ENCODE data around the gene TRIM5.

TRIM5 gene

GRCh38 chr11:5698281-5698680, 13.4 kb upstream of the TRIM5 start:
- Histone ChIP-seq H3K4me3 (ENCODE audit: low read length in 2 of 2) (no peak overlapping the region), H3K9ac (ENCODE audit: low read depth, low read length, poor library complexity) (no peak overlapping the region), H2AK5ac (ENCODE audit: low read depth, low read length) (no peak overlapping the region), H3K4ac (ENCODE audit: low read length) (no peak overlapping the region), H3K14ac (ENCODE audit: low read length) (no peak overlapping the region), H3K79me1 (ENCODE audit: low read depth, low read length) (no peaks in the 10 kb centered on the region), H3K18ac (ENCODE audit: low read length) (no peak overlapping the region), H2BK15ac (ENCODE audit: low read length) (no peak overlapping the region), H3K23ac (ENCODE audit: low read depth, low read length, poor library complexity) (no peak overlapping the region), H3K27ac (replicated peaks; ENCODE audit: low read length) (no peak overlapping the region), H2AFZ (ENCODE audit: low read length) (no peak overlapping the region), H4K91ac (ENCODE audit: low read depth, low read length, poor library complexity) (no peak overlapping the region), H2BK120ac (ENCODE audit: low read depth, low read length) (no peak overlapping the region), H2BK12ac (ENCODE audit: low read length) (no peak overlapping the region), H3K4me2 (ENCODE audit: insufficient read depth, low read length, poor library complexity, severe bottlenecking) (no peak overlapping the region), H3K36me3 (replicated peaks in 1 of 2; ENCODE audit: control insufficient read depth in 2 of 2, insufficient read depth in 2 of 2, low read length in 2 of 2) (peaks cover 1 to 24% of the 10 kb centered on the region in 2 donors), H3K4me1 (ENCODE audit: control insufficient read depth in 2 of 2, insufficient read depth in 1 of 2, low read depth in 1 of 2, low read length in 2 of 2) (no peaks in the 10 kb centered on the region), H3K9me3 (replicated peaks in 1 of 2; ENCODE audit: control insufficient read depth in 2 of 2, insufficient read depth in 1 of 2, low read depth in 1 of 2, low read length in 2 of 2) (peaks cover 0 to 2% of the 10 kb centered on the region in 2 donors), H3K27me3 (ENCODE audit: control insufficient read depth in 3 of 3, insufficient read depth in 3 of 3, low read depth in 1 of 3, low read length in 3 of 3) (no peaks in the 10 kb centered on the region), H4K8ac (ENCODE audit: low read depth, low read length) (no peak overlapping the region), H2BK5ac (ENCODE audit: low read length) (no peak overlapping the region)
- no peak for DNase-seq (ENCODE audit: low spot score)
- no CpG with 5 or more reads among the region's 7 CpGs for WGBS, 2 donors (ENCODE audit: extremely low coverage in 2 of 2, insufficient read length in 2 of 2, insufficient replicate concordance in 1 of 2)

GRCh38 chr11:5696210-5696609, 11.3 kb upstream of the TRIM5 start:
- Histone ChIP-seq H2BK120ac (ENCODE audit: low read depth, low read length) (no peak overlapping the region), H2BK15ac (ENCODE audit: low read length) (no peak overlapping the region), H3K4me2 (ENCODE audit: insufficient read depth, low read length, poor library complexity, severe bottlenecking) (no peak overlapping the region), H3K9ac (ENCODE audit: low read depth, low read length, poor library complexity) (no peak overlapping the region), H2BK5ac (ENCODE audit: low read length) (no peak overlapping the region), H3K4me1 (ENCODE audit: control insufficient read depth in 2 of 2, insufficient read depth in 1 of 2, low read depth in 1 of 2, low read length in 2 of 2) (no peaks in the 10 kb centered on the region), H2AK5ac (ENCODE audit: low read depth, low read length) (no peak overlapping the region), H2AFZ (ENCODE audit: low read length) (no peak overlapping the region), H3K4ac (ENCODE audit: low read length) (no peak overlapping the region), H4K91ac (ENCODE audit: low read depth, low read length, poor library complexity) (no peak overlapping the region), H3K79me1 (ENCODE audit: low read depth, low read length) (no peaks in the 10 kb centered on the region), H3K23ac (ENCODE audit: low read depth, low read length, poor library complexity) (no peak overlapping the region), H3K9me3 (replicated peaks in 1 of 2; ENCODE audit: control insufficient read depth in 2 of 2, insufficient read depth in 1 of 2, low read depth in 1 of 2, low read length in 2 of 2) (peaks cover 0 to 3% of the 10 kb centered on the region in 2 donors), H2BK12ac (ENCODE audit: low read length) (no peak overlapping the region), H3K18ac (ENCODE audit: low read length) (no peak overlapping the region), H3K36me3 (replicated peaks in 1 of 2; ENCODE audit: control insufficient read depth in 2 of 2, insufficient read depth in 2 of 2, low read length in 2 of 2) (peaks cover 1 to 20% of the 10 kb centered on the region in 2 donors), H3K14ac (ENCODE audit: low read length) (no peak overlapping the region), H3K27ac (replicated peaks; ENCODE audit: low read length) (no peak overlapping the region), H4K8ac (ENCODE audit: low read depth, low read length) (no peak overlapping the region), H3K4me3 (ENCODE audit: low read length in 2 of 2) (peak overlapping the region in 1 of 2 donors; percentile 36), H3K27me3 (ENCODE audit: control insufficient read depth in 3 of 3, insufficient read depth in 3 of 3, low read depth in 1 of 3, low read length in 3 of 3) (no peaks in the 10 kb centered on the region)
- DNase-seq (ENCODE audit: low spot score) = no peak
- WGBS, 2 donors (ENCODE audit: extremely low coverage in 2 of 2, insufficient read length in 2 of 2, insufficient replicate concordance in 1 of 2) = no CpG with 5 or more reads among the region's 2 CpGs

DNA sequence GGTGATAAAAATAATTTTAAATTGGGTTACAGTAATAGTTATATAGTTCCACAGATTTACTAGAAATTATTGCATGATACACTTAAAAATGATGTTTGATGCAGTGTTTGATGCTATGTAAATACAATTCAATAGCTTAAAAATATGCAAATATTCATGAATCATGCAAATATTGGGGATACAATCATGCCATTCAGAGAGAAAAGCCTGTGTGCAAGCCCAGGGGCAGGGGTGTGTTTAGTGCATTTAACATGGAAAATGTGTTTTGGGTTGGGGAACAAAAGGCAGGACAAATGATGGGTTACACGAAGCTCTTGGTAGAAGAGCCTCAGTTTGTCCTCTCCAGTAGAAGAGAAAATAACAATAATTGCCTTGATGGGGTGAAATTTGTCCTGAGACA, 10.7 kb upstream of the TRIM5 start:
- no peak overlapping the region for H3K14ac ChIP-seq (ENCODE audit: low read length)
- no peak overlapping the region for H4K8ac ChIP-seq (ENCODE audit: low read depth, low read length)
- no peaks in the 10 kb centered on the region for H3K79me1 ChIP-seq (ENCODE audit: low read depth, low read length)
- no peak overlapping the region for H2BK5ac ChIP-seq (ENCODE audit: low read length)
- no peak overlapping the region for H3K27ac ChIP-seq (replicated peaks; ENCODE audit: low read length)
- no peak overlapping the region for H3K4me2 ChIP-seq (ENCODE audit: insufficient read depth, low read length, poor library complexity, severe bottlenecking)
- H4K91ac ChIP-seq (ENCODE audit: low read depth, low read length, poor library complexity) = no peak overlapping the region
- WGBS, 2 donors (ENCODE audit: extremely low coverage in 2 of 2, insufficient read length in 2 of 2, insufficient replicate concordance in 1 of 2) = no CpG with 5 or more reads among the region's 1 CpG
- H2AK5ac ChIP-seq (ENCODE audit: low read depth, low read length) = no peak overlapping the region
- DNase-seq (ENCODE audit: low spot score) = no peak
- no peak overlapping the region for H2BK15ac ChIP-seq (ENCODE audit: low read length)
- no peak overlapping the region for H2BK12ac ChIP-seq (ENCODE audit: low read length)
- no peak overlapping the region for H2AFZ ChIP-seq (ENCODE audit: low read length)
- H3K9ac ChIP-seq (ENCODE audit: low read depth, low read length, poor library complexity) = no peak overlapping the region
- peaks cover 1 to 20% of the 10 kb centered on the region in 2 donors for H3K36me3 ChIP-seq (replicated peaks in 1 of 2; ENCODE audit: control insufficient read depth in 2 of 2, insufficient read depth in 2 of 2, low read length in 2 of 2)
- no peak overlapping the region for H3K18ac ChIP-seq (ENCODE audit: low read length)
- no peak overlapping the region for H2BK120ac ChIP-seq (ENCODE audit: low read depth, low read length)
- H3K9me3 ChIP-seq (replicated peaks in 1 of 2; ENCODE audit: control insufficient read depth in 2 of 2, insufficient read depth in 1 of 2, low read depth in 1 of 2, low read length in 2 of 2) = peaks cover 3 to 4% of the 10 kb centered on the region in 2 donors
- H3K4ac ChIP-seq (ENCODE audit: low read length) = no peak overlapping the region
- no peak overlapping the region for H3K23ac ChIP-seq (ENCODE audit: low read depth, low read length, poor library complexity)
- no peak overlapping the region for H3K4me3 ChIP-seq (ENCODE audit: low read length in 2 of 2)
- H3K4me1 ChIP-seq (ENCODE audit: control insufficient read depth in 2 of 2, insufficient read depth in 1 of 2, low read depth in 1 of 2, low read length in 2 of 2) = peaks cover 0 to 3% of the 10 kb centered on the region in 2 donors
- H3K27me3 ChIP-seq (ENCODE audit: control insufficient read depth in 3 of 3, insufficient read depth in 3 of 3, low read depth in 1 of 3, low read length in 3 of 3) = no peaks in the 10 kb centered on the region

GRCh38 chr11:5694642-5695041, 9.8 kb upstream of the TRIM5 start:
- Histone ChIP-seq H4K91ac (ENCODE audit: low read depth, low read length, poor library complexity) (no peak overlapping the region), H2BK15ac (ENCODE audit: low read length) (no peak overlapping the region), H3K36me3 (replicated peaks in 1 of 2; ENCODE audit: control insufficient read depth in 2 of 2, insufficient read depth in 2 of 2, low read length in 2 of 2) (peaks cover 1 to 20% of the 10 kb centered on the region in 2 donors), H3K27me3 (ENCODE audit: control insufficient read depth in 3 of 3, insufficient read depth in 3 of 3, low read depth in 1 of 3, low read length in 3 of 3) (no peaks in the 10 kb centered on the region), H2BK5ac (ENCODE audit: low read length) (no peak overlapping the region), H3K4me1 (ENCODE audit: control insufficient read depth in 2 of 2, insufficient read depth in 1 of 2, low read depth in 1 of 2, low read length in 2 of 2) (peaks cover 0 to 5% of the 10 kb centered on the region in 2 donors), H3K18ac (ENCODE audit: low read length) (no peak overlapping the region), H3K14ac (ENCODE audit: low read length) (no peak overlapping the region), H3K23ac (ENCODE audit: low read depth, low read length, poor library complexity) (no peak overlapping the region), H2AK5ac (ENCODE audit: low read depth, low read length) (no peak overlapping the region), H3K79me1 (ENCODE audit: low read depth, low read length) (no peaks in the 10 kb centered on the region), H3K9ac (ENCODE audit: low read depth, low read length, poor library complexity) (no peak overlapping the region), H3K4me2 (ENCODE audit: insufficient read depth, low read length, poor library complexity, severe bottlenecking) (no peak overlapping the region), H2AFZ (ENCODE audit: low read length) (no peak overlapping the region), H3K4me3 (ENCODE audit: low read length in 2 of 2) (no peak overlapping the region), H3K4ac (ENCODE audit: low read length) (no peak overlapping the region), H3K27ac (replicated peaks; ENCODE audit: low read length) (no peak overlapping the region), H3K9me3 (replicated peaks in 1 of 2; ENCODE audit: control insufficient read depth in 2 of 2, insufficient read depth in 1 of 2, low read depth in 1 of 2, low read length in 2 of 2) (peaks cover 3 to 5% of the 10 kb centered on the region in 2 donors), H2BK12ac (ENCODE audit: low read length) (no peak overlapping the region), H4K8ac (ENCODE audit: low read depth, low read length) (no peak overlapping the region), H2BK120ac (ENCODE audit: low read depth, low read length) (no peak overlapping the region)
- no CpG with 5 or more reads among the region's 1 CpG for whole genome bisulfite sequencing, 2 donors (ENCODE audit: extremely low coverage in 2 of 2, insufficient read length in 2 of 2, insufficient replicate concordance in 1 of 2)
- DNase-seq (ENCODE audit: low spot score) = no peak
